ENCODE data around the gene NECAB2. TPM values are rescaled to one million over a fixed set of nuclear protein-coding genes. Genes with fewer than 3 reads are reported as not detected.

NECAB2 gene
- total RNA-seq, 1 donor from 2014 or later = 12.6 TPM

GRCh38 chr16:84050316-84050715 lies 82.3 kb downstream of the NECAB2 start:
- H3K4me3 Mint-ChIP-seq = no peak overlapping the region
- H3K27ac ChIP-seq = no peak overlapping the region
- peaks cover 23% of the 10 kb centered on the region for H3K4me1 ChIP-seq
- H2AFZ ChIP-seq (replicated peaks) = no peak overlapping the region
- H3K9ac ChIP-seq = no peak overlapping the region
- no peaks in the 10 kb centered on the region for H3K27me3 ChIP-seq
- no peaks in the 10 kb centered on the region for H4K20me1 ChIP-seq (ENCODE audit: low read depth)
- no peak overlapping the region for H3K4me3 ChIP-seq
- no peak for DNase-seq (ENCODE audit: low spot score)
- peaks cover 10% of the 10 kb centered on the region for H3K27me3 Mint-ChIP-seq (ENCODE audit: insufficient read depth, low read depth)
- peaks cover 19% of the 10 kb centered on the region for H3F3A ChIP-seq (ENCODE audit: low read depth)
- H3K79me2 ChIP-seq (ENCODE audit: low read depth) = no peaks in the 10 kb centered on the region
- H3K9me3 ChIP-seq (ENCODE audit: low read depth) = no peaks in the 10 kb centered on the region
- TF ChIP-seq CTCF (IDR thresholded peaks at IDR 0.05) (no peak), EZH2 (IDR thresholded peaks at IDR 0.05) (no peak)
- peaks cover 16% of the 10 kb centered on the region for H3K36me3 Mint-ChIP-seq
- H3K27ac Mint-ChIP-seq = no peak overlapping the region
- H3K36me3 ChIP-seq = no peaks in the 10 kb centered on the region
- H3K4me2 ChIP-seq = no peak overlapping the region
- no peaks in the 10 kb centered on the region for H3K9me3 Mint-ChIP-seq
- peaks cover 22% of the 10 kb centered on the region for H3K4me1 Mint-ChIP-seq

GRCh38 chr16:84052071-84052622 lies 84.1 kb downstream of the NECAB2 start:
- Mint-ChIP-seq H3K4me3 (no peak overlapping the region), H3K36me3 (peaks cover 24% of the 10 kb centered on the region), H3K4me1 (peaks cover 15% of the 10 kb centered on the region), H3K27me3 (ENCODE audit: insufficient read depth, low read depth) (peaks cover 7% of the 10 kb centered on the region), H3K27ac (peak overlapping the region; percentile 14), H3K9me3 (no peaks in the 10 kb centered on the region)
- Histone ChIP-seq H3K4me1 (peaks cover 18% of the 10 kb centered on the region), H3K27me3 (no peaks in the 10 kb centered on the region), H3F3A (ENCODE audit: low read depth) (peaks cover 10% of the 10 kb centered on the region), H4K20me1 (ENCODE audit: low read depth) (no peaks in the 10 kb centered on the region), H3K4me3 (no peak overlapping the region), H2AFZ (replicated peaks) (no peak overlapping the region), H3K9me3 (ENCODE audit: low read depth) (no peaks in the 10 kb centered on the region), H3K79me2 (ENCODE audit: low read depth) (no peaks in the 10 kb centered on the region), H3K27ac (no peak overlapping the region), H3K4me2 (no peak overlapping the region), H3K9ac (no peak overlapping the region), H3K36me3 (no peaks in the 10 kb centered on the region)
- TF ChIP-seq EZH2 (IDR thresholded peaks at IDR 0.05) (no peak), EZH2phosphoT487 (IDR thresholded peaks at IDR 0.05) (no peak), CTCF (IDR thresholded peaks at IDR 0.05) (no peak)
- no peak for DNase-seq (ENCODE audit: low spot score)

Small RNA genes lying within 50 kb of the gene (small RNA-seq; reads per million reads assigned to genes)
- not detected for gene RNA5SP432

Other genes with a start within 250 kb of the NECAB2 start
- 36.6 and 87.6 TPM in 2 replicates for gene HSBP1, start 160.3 kb upstream of the NECAB2 start, total RNA-seq (ENCODE audit: low replicate concordance)
- 2.5 and 3.3 TPM in 2 replicates for gene MLYCD, start 69.1 kb upstream of the NECAB2 start, total RNA-seq (ENCODE audit: low replicate concordance)
- gene OSGIN1, start 15.0 kb upstream of the NECAB2 start, total RNA-seq (ENCODE audit: low replicate concordance) = 0.77 TPM in 1 of 2 replicates, not detected in the other
- gene SLC38A8, start 74.6 kb downstream of the NECAB2 start, total RNA-seq (ENCODE audit: low replicate concordance) = not detected in 2 replicates
- 52.3 and 54.4 TPM in 2 replicates for gene MBTPS1, start 148.7 kb downstream of the NECAB2 start, total RNA-seq (ENCODE audit: low replicate concordance)
- gene HSDL1, start 176.9 kb downstream of the NECAB2 start, total RNA-seq (ENCODE audit: low replicate concordance) = 71.8 and 101 TPM in 2 replicates
- gene DNAAF1, start 177.1 kb downstream of the NECAB2 start, total RNA-seq (ENCODE audit: low replicate concordance) = 0.11 and 0.12 TPM in 2 replicates
- gene TAF1C, start 218.8 kb downstream of the NECAB2 start, total RNA-seq (ENCODE audit: low replicate concordance) = 23.3 and 70.3 TPM in 2 replicates
- gene ADAD2, start 222.9 kb downstream of the NECAB2 start, total RNA-seq (ENCODE audit: low replicate concordance) = not detected in 2 replicates

Measured in neural progenitor cell (in vitro differentiated cells).